ENCODE measurements around the gene CDH5. TPM values are rescaled to one million over a fixed set of nuclear protein-coding genes. Genes with fewer than 3 reads are reported as not detected.

CDH5 gene
- polyA plus RNA-seq, 1 of the 3 experiments (the other 2 are of a cell fraction), result not detected

- POLR2A ChIA-PET, result no interaction called here
- no peaks in the 10 kb centered on the region; the same call in 1 of the 2 replicates for H3K27me3 ChIP-seq (ENCODE audit: insufficient read depth)
Measured at GRCh38 chr16:66360624-66361324, 5.7 kb upstream of the CDH5 start.

DNA sequence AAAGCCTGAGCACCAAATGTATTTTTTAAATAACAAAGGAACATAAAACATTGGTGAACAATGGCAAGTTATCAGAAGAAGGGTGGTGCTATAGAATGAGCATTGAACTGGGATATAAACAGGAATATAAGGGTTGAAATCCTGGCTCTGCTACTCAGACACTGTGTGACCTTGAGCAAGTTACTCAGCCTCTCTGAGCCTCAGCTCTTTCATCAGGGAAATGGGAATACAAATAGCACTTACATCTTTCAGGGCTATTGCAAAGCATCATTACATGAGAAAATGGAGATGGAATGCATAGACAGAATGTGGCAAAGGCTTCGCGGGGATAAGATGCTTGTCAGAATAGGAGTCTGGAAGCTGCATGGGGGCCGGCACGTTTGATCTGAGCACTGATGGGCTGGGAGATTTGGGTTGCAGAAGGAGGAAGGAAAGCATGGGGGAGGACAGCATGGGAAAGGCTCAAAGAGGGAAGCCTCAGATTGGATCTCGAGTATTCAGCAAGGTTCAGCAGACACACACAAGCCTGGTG, 4.8 kb upstream of the CDH5 start:
- Histone ChIP-seq H3K9me3 (no peaks in the 10 kb centered on the region), H3K4me2 (no peak overlapping the region), H4K20me1 (ENCODE audit: insufficient read depth) (no peaks in the 10 kb centered on the region), H3K4me1 (ENCODE audit: control insufficient read depth in 1 of 2, insufficient read depth in 2 of 2, low read depth in 1 of 2, low read length in 1 of 2) (peaks cover 0 to 14% of the 10 kb centered on the region in 2 experiments; a peak in 1 of 4 replicates), H3K27me3 (ENCODE audit: insufficient read depth) (no peaks in the 10 kb centered on the region), H3K9ac (no peak overlapping the region), H2AFZ (ENCODE audit: low read depth) (no peak overlapping the region), H3K79me2 (ENCODE audit: insufficient read depth) (no peaks in the 10 kb centered on the region), H3K9me2 (no peaks in the 10 kb centered on the region), H3K27ac (ENCODE audit: low read depth in 2 of 2, low read length in 1 of 2) (no peak overlapping the region), H3F3A (replicated peaks; ENCODE audit: insufficient read depth) (no peaks in the 10 kb centered on the region), H3K4me3 (ENCODE audit: low read depth in 2 of 2, low read length in 1 of 2) (no peak overlapping the region), H3K36me3 (replicated peaks in 1 of 2; ENCODE audit: control insufficient read depth in 1 of 2, insufficient read depth in 2 of 2, low read length in 1 of 2) (no peaks in the 10 kb centered on the region)
- WGBS (ENCODE audit: low lambda C conversion rate), result 59% methylated on average over 5 of the region's 5 CpGs
- ChIA-PET POLR2A (no interaction called here), CTCF (interaction anchor here (2.3 kb wide), 1 partner anchor 18 kb away, joined by 9 read pairs; no protein-coding TSS in a partner anchor)
- DNase-seq, result no peak
- TF ChIP-seq POLR2AphosphoS5 (IDR thresholded peaks at IDR 0.05; ENCODE audit: low read depth, low read length) (no peak), RXRA (IDR thresholded peaks at IDR 0.05; ENCODE audit: borderline replicate concordance, low read depth) (no peak), NRF1 (IDR thresholded peaks at IDR 0.05; ENCODE audit: low read depth, low read length) (no peak), TEAD4 (IDR thresholded peaks at IDR 0.05; ENCODE audit: borderline replicate concordance, insufficient read depth) (no peak), FOSL2 (IDR thresholded peaks at IDR 0.05; ENCODE audit: borderline replicate concordance, low read depth) (no peak), NFIC (IDR thresholded peaks at IDR 0.05; ENCODE audit: borderline replicate concordance) (no peak), MXI1 (IDR thresholded peaks at IDR 0.05; ENCODE audit: low read depth, low read length) (no peak), EZH2phosphoT487 (IDR thresholded peaks at IDR 0.05; ENCODE audit: borderline replicate concordance, low read depth) (no peak), RAD21 (IDR thresholded peaks at IDR 0.05; ENCODE audit: low read length) (no peak), EP300 (IDR thresholded peaks at IDR 0.05; ENCODE audit: borderline replicate concordance in 1 of 2, low read depth in 1 of 2, low read length in 1 of 2) (no peak), ELF1 (IDR thresholded peaks at IDR 0.05) (no peak), TAF1 (IDR thresholded peaks at IDR 0.05; ENCODE audit: borderline replicate concordance, low read depth, low read length) (no peak), RFX5 (IDR thresholded peaks at IDR 0.05; ENCODE audit: low read length) (no peak)
- TF ChIP-seq, protein P1, sequence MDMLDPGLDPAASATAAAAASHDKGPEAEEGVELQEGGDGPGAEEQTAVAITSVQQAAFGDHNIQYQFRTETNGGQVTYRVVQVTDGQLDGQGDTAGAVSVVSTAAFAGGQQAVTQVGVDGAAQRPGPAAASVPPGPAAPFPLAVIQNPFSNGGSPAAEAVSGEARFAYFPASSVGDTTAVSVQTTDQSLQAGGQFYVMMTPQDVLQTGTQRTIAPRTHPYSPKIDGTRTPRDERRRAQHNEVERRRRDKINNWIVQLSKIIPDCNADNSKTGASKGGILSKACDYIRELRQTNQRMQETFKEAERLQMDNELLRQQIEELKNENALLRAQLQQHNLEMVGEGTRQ (IDR thresholded peaks at IDR 0.05; ENCODE audit: borderline replicate concordance, low read depth, low read length), result no peak

More at GRCh38 chr16:66360624-66361324, 5.7 kb upstream of the CDH5 start:
- no peaks in the 10 kb centered on the region for H4K20me1 ChIP-seq (ENCODE audit: insufficient read depth)
- no peak overlapping the region for H3K4me2 ChIP-seq
- H3K27ac ChIP-seq (ENCODE audit: low read depth in 2 of 2, low read length in 1 of 2), result no peak overlapping the region
- H3K4me1 ChIP-seq (ENCODE audit: control insufficient read depth in 1 of 2, insufficient read depth in 2 of 2, low read depth in 1 of 2, low read length in 1 of 2), result peaks cover 0 to 14% of the 10 kb centered on the region in 2 experiments; a peak in 1 of 4 replicates
- DNase-seq, result no peak
- H3K36me3 ChIP-seq (replicated peaks in 1 of 2; ENCODE audit: control insufficient read depth in 1 of 2, insufficient read depth in 2 of 2, low read length in 1 of 2), result no peaks in the 10 kb centered on the region
- no peaks in the 10 kb centered on the region for H3F3A ChIP-seq (replicated peaks; ENCODE audit: insufficient read depth)
- H3K9me3 ChIP-seq, result no peaks in the 10 kb centered on the region
- CTCF ChIA-PET, result interaction anchor here (0.8 kb wide), 1 partner anchor 17 kb away, joined by 4 read pairs; no protein-coding TSS in a partner anchor
- H3K79me2 ChIP-seq (ENCODE audit: insufficient read depth), result no peaks in the 10 kb centered on the region
- H3K9me2 ChIP-seq, result no peaks in the 10 kb centered on the region
- TF ChIP-seq EP300 (IDR thresholded peaks at IDR 0.05; ENCODE audit: borderline replicate concordance in 1 of 2, low read depth in 1 of 2, low read length in 1 of 2) (no peak), MEF2A (IDR thresholded peaks at IDR 0.05; ENCODE audit: borderline replicate concordance, low read depth) (no peak), CHD2 (IDR thresholded peaks at IDR 0.05; ENCODE audit: low read length, partially characterized antibody) (no peak), RAD21 (IDR thresholded peaks at IDR 0.05; ENCODE audit: low read length) (no peak), JUND (IDR thresholded peaks at IDR 0.05) (no peak), FOSL2 (IDR thresholded peaks at IDR 0.05; ENCODE audit: borderline replicate concordance, low read depth) (no peak), YY1 (IDR thresholded peaks at IDR 0.05; ENCODE audit: low read depth) (no peak), MXI1 (IDR thresholded peaks at IDR 0.05; ENCODE audit: low read depth, low read length) (no peak), NRF1 (IDR thresholded peaks at IDR 0.05; ENCODE audit: low read depth, low read length) (no peak), RXRA (IDR thresholded peaks at IDR 0.05; ENCODE audit: borderline replicate concordance, low read depth) (no peak), EZH2phosphoT487 (IDR thresholded peaks at IDR 0.05; ENCODE audit: borderline replicate concordance, low read depth) (no peak), TAF1 (IDR thresholded peaks at IDR 0.05; ENCODE audit: borderline replicate concordance, low read depth, low read length) (no peak), TCF12 (IDR thresholded peaks at IDR 0.05) (no peak)
- TF ChIP-seq, protein P2, sequence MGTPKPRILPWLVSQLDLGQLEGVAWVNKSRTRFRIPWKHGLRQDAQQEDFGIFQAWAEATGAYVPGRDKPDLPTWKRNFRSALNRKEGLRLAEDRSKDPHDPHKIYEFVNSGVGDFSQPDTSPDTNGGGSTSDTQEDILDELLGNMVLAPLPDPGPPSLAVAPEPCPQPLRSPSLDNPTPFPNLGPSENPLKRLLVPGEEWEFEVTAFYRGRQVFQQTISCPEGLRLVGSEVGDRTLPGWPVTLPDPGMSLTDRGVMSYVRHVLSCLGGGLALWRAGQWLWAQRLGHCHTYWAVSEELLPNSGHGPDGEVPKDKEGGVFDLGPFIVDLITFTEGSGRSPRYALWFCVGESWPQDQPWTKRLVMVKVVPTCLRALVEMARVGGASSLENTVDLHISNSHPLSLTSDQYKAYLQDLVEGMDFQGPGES (IDR thresholded peaks at IDR 0.05; ENCODE audit: low read depth, low read length), result no peak
- TF ChIP-seq, protein P1 (IDR thresholded peaks at IDR 0.05; ENCODE audit: borderline replicate concordance, low read depth, low read length), result no peak
- no peak overlapping the region for H3K4me3 ChIP-seq (ENCODE audit: low read depth in 2 of 2, low read length in 1 of 2)
- no peak overlapping the region for H3K9ac ChIP-seq
- 83% methylated on average over 10 of the region's 12 CpGs for WGBS (ENCODE audit: low lambda C conversion rate)
- H2AFZ ChIP-seq (ENCODE audit: low read depth), result no peak overlapping the region
